Endothelial cell of umbilical vein (primary cell): ENCODE results near the gene ADAM8. TPM values are rescaled to one million over a fixed set of nuclear protein-coding genes. Genes with fewer than 3 reads are reported as not detected.

Source experiments
- BruUV-seq: library from RNA; stranded (reverse); fragments of 400-500 nt; replicated peaks from 2 replicates; lab custom pipeline; 2021; lab: Mats Ljungman, UMichigan
- CTCF ChIA-PET: fragments of 300-600, 350-600 bp; sonication (Branson Sonifier 250); formaldehyde crosslinking; loops from one replicate; lab custom pipeline; 2021; ENCODE audit warnings: antibody characterized with exemption, inconsistent platforms; lab: Charles Lee
- POLR2A ChIA-PET: fragments of 300-600, 350-600 bp; sonication (Branson Sonifier 250); formaldehyde crosslinking; loops from one replicate; lab custom pipeline; 2021; ENCODE audit warnings: antibody characterized with exemption, inconsistent platforms; lab: Charles Lee
- DNase-seq: peaks from one replicate; pipeline ENCODE4 v3.0.0-alpha.2; 2011; ENCODE audit warnings: low read depth, low spot score
- FAIRE-seq: peaks from 2 replicates; lab custom pipeline; 2011; peaks lifted over from hg19 to GRCh38; lab: Jason Lieb, UNC
- H2AFZ ChIP-seq: 2 replicates; pipeline ENCODE4 v1.6.0; 2012; ENCODE audit warnings: low read depth, low read length, control low read depth, inconsistent platforms
- H3K27ac ChIP-seq: 2 replicates; pipeline ENCODE4 v1.5.1; 2011; ENCODE audit warnings: low read depth, mild to moderate bottlenecking, control low read depth, low read length, moderate library complexity; ENCODE audit not compliant: insufficient read depth
- H3K27me3 ChIP-seq, 2 experiments: 2 replicates each; pipeline versions ENCODE4 v1.6.0 to v1.6.1; 2011; ENCODE audit warnings: low read length in 2 of 2, mixed read lengths in 1 of 2; ENCODE audit not compliant: control insufficient read depth in 2 of 2, insufficient read depth in 2 of 2
- H3K36me3 ChIP-seq, 2 experiments: 2 replicates in 1 of 2; 3 replicates in 1 of 2; pipeline ENCODE4 v1.5.1; 2011; ENCODE audit warnings: low read length in 2 of 2, mild to moderate bottlenecking in 1 of 2, moderate library complexity in 1 of 2; ENCODE audit not compliant: control insufficient read depth in 2 of 2, insufficient read depth in 2 of 2; ENCODE audit errors: extremely low read depth in 1 of 2
- H3K4me1 ChIP-seq: 3 replicates; pipeline ENCODE4 v1.5.1; 2011; ENCODE audit warnings: mild to moderate bottlenecking, low read length; ENCODE audit not compliant: control insufficient read depth, insufficient read depth; ENCODE audit errors: extremely low read depth
- H3K4me2 ChIP-seq: 2 replicates; pipeline ENCODE4 v1.6.1; 2011; ENCODE audit warnings: low read length, control low read depth, mixed read lengths; ENCODE audit not compliant: insufficient read depth
- H3K4me3 ChIP-seq, 3 experiments: fragments of 200-600 bp in 1 of 3; sonication (generic), shearing (Covaris generic) in 1 of 3; replicated peaks in 1 of 3; 2 replicates each; pipeline ENCODE4 v1.5.1; 2011 to 2016; ENCODE audit warnings: control low read depth in 3 of 3, low read length in 3 of 3, mild to moderate bottlenecking in 2 of 3, inconsistent platforms in 1 of 3, low read depth in 1 of 3, moderate library complexity in 1 of 3; ENCODE audit not compliant: insufficient read depth in 1 of 3
- H3K79me2 ChIP-seq: 2 replicates; pipeline ENCODE4 v1.6.0; 2012; ENCODE audit warnings: low read length, inconsistent platforms; ENCODE audit not compliant: control insufficient read depth, insufficient read depth
- H3K9ac ChIP-seq: replicated peaks from 2 replicates; pipeline ENCODE3; 2011; ENCODE audit warnings: low read length, control low read depth; ENCODE audit not compliant: insufficient read depth; ENCODE audit errors: extremely low read depth
- H3K9me1 ChIP-seq: replicated peaks from 3 replicates; pipeline ENCODE4 v1.6.0; 2011; ENCODE audit warnings: mild to moderate bottlenecking, low read length; ENCODE audit not compliant: control insufficient read depth, insufficient read depth; ENCODE audit errors: extremely low read depth
- H3K9me3 ChIP-seq: replicated peaks from 2 replicates; pipeline ENCODE4 v1.5.1; 2012; ENCODE audit warnings: low read length, inconsistent platforms; ENCODE audit not compliant: control insufficient read depth, insufficient read depth
- H4K20me1 ChIP-seq: replicated peaks from 2 replicates; pipeline ENCODE3; 2011; ENCODE audit warnings: mild to moderate bottlenecking, low read length; ENCODE audit not compliant: control insufficient read depth, insufficient read depth; ENCODE audit errors: extremely low read depth
- EZH2 ChIP-seq: IDR thresholded peaks from 2 replicates; pipeline ENCODE4 v1.6.1; 2012; ENCODE audit warnings: borderline replicate concordance, low read depth, mild to moderate bottlenecking, moderate library complexity, low read length, inconsistent platforms; ENCODE audit not compliant: severe bottlenecking
- FOS ChIP-seq: IDR thresholded peaks from 2 replicates; pipeline ENCODE4 v1.6.1; 2011; ENCODE audit warnings: mild to moderate bottlenecking, low read length, moderate library complexity, borderline replicate concordance; ENCODE audit not compliant: insufficient read depth
- GATA2 ChIP-seq: IDR thresholded peaks from 2 replicates; pipeline ENCODE4 v1.7.0; 2011; ENCODE audit warnings: low read depth, mild to moderate bottlenecking, moderate library complexity, mixed read lengths, low read length; ENCODE audit not compliant: insufficient read length, insufficient read depth
- JUN ChIP-seq: IDR thresholded peaks from 2 replicates; pipeline ENCODE4 v1.6.1; 2011; ENCODE audit warnings: borderline replicate concordance, low read depth; ENCODE audit not compliant: insufficient read length, insufficient read depth
- MYC ChIP-seq: IDR thresholded peaks from one replicate; pipeline ENCODE4 v1.6.1; 2011; ENCODE audit warnings: mild to moderate bottlenecking, low read depth, low read length
- POLR2A ChIP-seq: IDR thresholded peaks from 2 replicates; pipeline ENCODE4 v1.6.1; 2012; ENCODE audit warnings: low read depth, mild to moderate bottlenecking, control low read depth, low read length
- POLR2AphosphoS5 ChIP-seq: IDR thresholded peaks from 2 replicates; pipeline ENCODE4 v1.6.1; 2012; ENCODE audit warnings: low read depth, mild to moderate bottlenecking, control low read depth, low read length, moderate library complexity; ENCODE audit not compliant: insufficient read depth
- dilution Hi-C: fragments of 300-500 bp; cut with MboI; formaldehyde crosslinking; loops from one replicate; pipeline ENCODE4 v1.15.0; 2019; ENCODE audit warnings: low sequenced_read_pairs; ENCODE audit not compliant: extremely low pct_ligation_motif_present
- intact Hi-C: fragments of 100-400 bp; cut with micrococcal nuclease; formaldehyde crosslinking; loops from one replicate; pipeline ENCODE4 v1.10.0; 2022
- microRNA counts: library from miRNA; unstranded; fragments of <30 nt; microRNA quantifications from one replicate; lab custom pipeline; 2016
- microRNA-seq: library from miRNA; unstranded; fragments of <30 nt; microRNA quantifications from one replicate; pipeline ENCODE4 v1.2.0, GENCODE V29; 2021; ENCODE audit warnings: borderline number of aligned reads, borderline replicate concordance
- polyA plus RNA-seq, 4 experiments: library from polyadenylated mRNA; depleted of rRNA in 3 of 4; stranded (reverse) in 3 of 4; unstranded in 1 of 4; fragments of >200 nt; gene quantifications; 2 replicates each; pipeline versions ENCODE4 v1.2.1 to v1.2.3, GENCODE V29; 2011 to 2012; ENCODE audit warnings: missing spikeins in 1 of 4
- total RNA-seq: library from RNA; stranded (reverse); gene quantifications from 2 replicates; pipeline ENCODE4 v1.2.3, GENCODE V29; 2021
- TF ChIP-seq, protein P1 (sequence below): IDR thresholded peaks from 2 replicates; pipeline ENCODE4 v1.6.1; 2011; ENCODE audit not compliant: insufficient read depth, insufficient read length
- TF ChIP-seq, protein P2 (sequence below), 2 donors: IDR thresholded peaks; 1 replicate in 1 of 2; 2 replicates in 1 of 2; pipeline ENCODE4 v1.5.1; 2011; ENCODE audit warnings: low read length in 2 of 2, mild to moderate bottlenecking in 2 of 2, moderate library complexity in 2 of 2, control low read depth in 1 of 2, inconsistent platforms in 1 of 2, low read depth in 1 of 2; ENCODE audit not compliant: insufficient read depth in 1 of 2; ENCODE audit errors: extremely low read depth in 1 of 2

The ADAM8 gene
- total and polyA plus RNA-seq, 2 donors (not counting 3 experiments of a cell fraction or from before 2014, with no cell fraction given), result 0.51 to 0.55 TPM

GRCh38 chr10:133212853-133213494, 63.7 kb downstream of the ADAM8 start:
- Histone ChIP-seq H4K20me1 (no peaks in the 10 kb centered on the region), H3K9ac (no peak overlapping the region), H3K4me3 (no peak overlapping the region), H3K79me2 (no peaks in the 10 kb centered on the region), H3K4me1 (no peaks in the 10 kb centered on the region), H3K9me1 (no peaks in the 10 kb centered on the region), H3K36me3 (no peaks in the 10 kb centered on the region), H3K27ac (no peak overlapping the region), H3K9me3 (no peaks in the 10 kb centered on the region), H3K27me3 (no peaks in the 10 kb centered on the region), H2AFZ (no peak overlapping the region), H3K4me2 (no peak overlapping the region)
- DNase-seq (no peak), FAIRE-seq (no peak)
- intact Hi-C loops, result no loop called here
- dilution Hi-C loops, result no loop called here
- ChIA-PET POLR2A (no interaction called here), CTCF (no interaction called here)
- no TSS peak for BruUV-seq
- TF ChIP-seq GATA2 (no peak), JUN (no peak), POLR2A (no peak), FOS (no peak), POLR2AphosphoS5 (no peak), MYC (no peak), EZH2 (no peak)
- TF ChIP-seq, protein P1, sequence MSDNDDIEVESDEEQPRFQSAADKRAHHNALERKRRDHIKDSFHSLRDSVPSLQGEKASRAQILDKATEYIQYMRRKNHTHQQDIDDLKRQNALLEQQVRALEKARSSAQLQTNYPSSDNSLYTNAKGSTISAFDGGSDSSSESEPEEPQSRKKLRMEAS, result no peak
- TF ChIP-seq, protein P2, sequence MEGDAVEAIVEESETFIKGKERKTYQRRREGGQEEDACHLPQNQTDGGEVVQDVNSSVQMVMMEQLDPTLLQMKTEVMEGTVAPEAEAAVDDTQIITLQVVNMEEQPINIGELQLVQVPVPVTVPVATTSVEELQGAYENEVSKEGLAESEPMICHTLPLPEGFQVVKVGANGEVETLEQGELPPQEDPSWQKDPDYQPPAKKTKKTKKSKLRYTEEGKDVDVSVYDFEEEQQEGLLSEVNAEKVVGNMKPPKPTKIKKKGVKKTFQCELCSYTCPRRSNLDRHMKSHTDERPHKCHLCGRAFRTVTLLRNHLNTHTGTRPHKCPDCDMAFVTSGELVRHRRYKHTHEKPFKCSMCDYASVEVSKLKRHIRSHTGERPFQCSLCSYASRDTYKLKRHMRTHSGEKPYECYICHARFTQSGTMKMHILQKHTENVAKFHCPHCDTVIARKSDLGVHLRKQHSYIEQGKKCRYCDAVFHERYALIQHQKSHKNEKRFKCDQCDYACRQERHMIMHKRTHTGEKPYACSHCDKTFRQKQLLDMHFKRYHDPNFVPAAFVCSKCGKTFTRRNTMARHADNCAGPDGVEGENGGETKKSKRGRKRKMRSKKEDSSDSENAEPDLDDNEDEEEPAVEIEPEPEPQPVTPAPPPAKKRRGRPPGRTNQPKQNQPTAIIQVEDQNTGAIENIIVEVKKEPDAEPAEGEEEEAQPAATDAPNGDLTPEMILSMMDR (IDR thresholded peaks at IDR 0.05; ENCODE audit: extremely low read depth in 1 of 2, insufficient read depth in 1 of 2, low read depth in 1 of 2, low read length in 2 of 2), result no peak

MicroRNAs encoded within 50 kb of the gene (microRNA counts, 767-probe panel; counts per million panel counts)
- microRNA hsa-miR-202-3p (lab: Ali Mortazavi, UCI), result 723 counts per million, percentile 96 among the panel's probes with 10 or more counts

Small RNAs within 50 kb of the gene (microRNA-seq; reads per million reads assigned to microRNA genes)
- not detected for gene MIR202

Other genes starting within 250 kb of the ADAM8 start
- gene ADGRA1, start 188.9 kb downstream of the ADAM8 start, total RNA-seq, result not detected in 2 replicates
- not detected in 2 replicates for gene ADGRA1, start 188.9 kb downstream of the ADAM8 start, polyA plus RNA-seq
- gene KNDC1, start 116.6 kb downstream of the ADAM8 start, total RNA-seq, result not detected in 2 replicates
- gene KNDC1, start 116.6 kb downstream of the ADAM8 start, polyA plus RNA-seq, result not detected in 2 replicates
- not detected in 2 replicates for gene UTF1, start 46.7 kb downstream of the ADAM8 start, total RNA-seq
- gene UTF1, start 46.7 kb downstream of the ADAM8 start, polyA plus RNA-seq, result not detected in 2 replicates
- not detected in 2 replicates for gene VENTX, start 39.0 kb downstream of the ADAM8 start, total RNA-seq
- not detected in 2 replicates for gene VENTX, start 39.0 kb downstream of the ADAM8 start, polyA plus RNA-seq
- gene TUBGCP2, start 32.0 kb upstream of the ADAM8 start, total RNA-seq, result 48.8 and 53.1 TPM in 2 replicates
- 37.1 and 45.6 TPM in 2 replicates for gene TUBGCP2, start 32.0 kb upstream of the ADAM8 start, polyA plus RNA-seq
- gene ZNF511, start 32.0 kb upstream of the ADAM8 start, total RNA-seq, result 37.9 and 40.4 TPM in 2 replicates
- 25.6 and 36.3 TPM in 2 replicates for gene ZNF511, start 32.0 kb upstream of the ADAM8 start, polyA plus RNA-seq
- not detected in 2 replicates for gene CALY, start 60.0 kb upstream of the ADAM8 start, total RNA-seq
- not detected in 2 replicates for gene CALY, start 60.0 kb upstream of the ADAM8 start, polyA plus RNA-seq
- gene PRAP1, start 70.5 kb upstream of the ADAM8 start, total RNA-seq, result not detected in 2 replicates
- not detected in 2 replicates for gene PRAP1, start 70.5 kb upstream of the ADAM8 start, polyA plus RNA-seq
- gene FUOM, start 81.2 kb upstream of the ADAM8 start, total RNA-seq, result 16.2 and 17.4 TPM in 2 replicates
- 33.9 and 39.0 TPM in 2 replicates for gene FUOM, start 81.2 kb upstream of the ADAM8 start, polyA plus RNA-seq
- gene ECHS1, start 96.5 kb upstream of the ADAM8 start, total RNA-seq, result 91.9 and 108 TPM in 2 replicates
- gene ECHS1, start 96.5 kb upstream of the ADAM8 start, polyA plus RNA-seq, result 41.8 and 46.2 TPM in 2 replicates
- gene PAOX, start 102.4 kb upstream of the ADAM8 start, total RNA-seq, result 2.6 and 5.6 TPM in 2 replicates
- 3.8 and 4.7 TPM in 2 replicates for gene PAOX, start 102.4 kb upstream of the ADAM8 start, polyA plus RNA-seq
- gene MTG1, start 117.3 kb upstream of the ADAM8 start, total RNA-seq, result 60.2 and 66.5 TPM in 2 replicates
- gene MTG1, start 117.3 kb upstream of the ADAM8 start, polyA plus RNA-seq, result 83.4 and 91.6 TPM in 2 replicates
- gene SPRN, start 147.8 kb upstream of the ADAM8 start, total RNA-seq, result 0.13 TPM in 1 of 2 replicates, not detected in the other
- 0.03 TPM in 1 of 2 replicates, not detected in the other for gene SPRN, start 147.8 kb upstream of the ADAM8 start, polyA plus RNA-seq
- gene SCART1, start 177.1 kb upstream of the ADAM8 start, total RNA-seq, result 1.0 and 1.1 TPM in 2 replicates
- gene SCART1, start 177.1 kb upstream of the ADAM8 start, polyA plus RNA-seq, result 0.84 and 0.90 TPM in 2 replicates